Neuronal stem cell (in vitro differentiated cells): ENCODE data around the gene FAM20C.

Source experiments
- DNase-seq: peaks from one replicate; pipeline ENCODE4 v3.0.0-alpha.2; 2013; ENCODE audit warnings: low spot score
- H2AFZ ChIP-seq: one replicate; pipeline ENCODE4 v1.6.1; 2013; ENCODE audit warnings: mild to moderate bottlenecking, low read length, inconsistent platforms
- H2AK5ac ChIP-seq: 2 replicates; pipeline ENCODE4 v1.6.1; 2013; ENCODE audit warnings: low read depth, mild to moderate bottlenecking, inconsistent platforms, low read length, moderate library complexity, mixed read lengths
- H2BK120ac ChIP-seq: 2 replicates; pipeline ENCODE4 v1.6.1; 2013; ENCODE audit warnings: low read depth, mild to moderate bottlenecking, inconsistent platforms, low read length, moderate library complexity, mixed read lengths
- H2BK12ac ChIP-seq: one replicate; pipeline ENCODE4 v1.6.1; 2013; ENCODE audit warnings: low read length, inconsistent platforms
- H2BK15ac ChIP-seq: 2 replicates; pipeline ENCODE4 v1.6.1; 2013; ENCODE audit warnings: mild to moderate bottlenecking, low read length, inconsistent platforms, mixed read lengths
- H2BK5ac ChIP-seq: one replicate; pipeline ENCODE4 v1.6.1; 2013; ENCODE audit warnings: inconsistent platforms, mild to moderate bottlenecking, low read length, moderate library complexity
- H3K14ac ChIP-seq: one replicate; pipeline ENCODE4 v1.6.1; 2013; ENCODE audit warnings: low read length, inconsistent platforms
- H3K18ac ChIP-seq: 2 replicates; pipeline ENCODE4 v1.6.1; 2013; ENCODE audit warnings: low read length, inconsistent platforms
- H3K23ac ChIP-seq: 2 replicates; pipeline ENCODE4 v1.6.1; 2013; ENCODE audit warnings: low read depth, mild to moderate bottlenecking, mixed read lengths, low read length, inconsistent platforms; ENCODE audit not compliant: poor library complexity
- H3K27ac ChIP-seq: replicated peaks from 3 replicates; pipeline ENCODE4 v1.5.1; 2013; ENCODE audit warnings: low read length, inconsistent platforms
- H3K27me3 ChIP-seq, 3 experiments: 2 replicates each; pipeline ENCODE4 v1.6.1; 2013; ENCODE audit warnings: low read length in 3 of 3, mild to moderate bottlenecking in 2 of 3, inconsistent platforms in 1 of 3, low read depth in 1 of 3, mixed read lengths in 1 of 3, moderate library complexity in 1 of 3; ENCODE audit not compliant: control insufficient read depth in 3 of 3, insufficient read depth in 3 of 3
- H3K36me3 ChIP-seq, 2 donors: replicated peaks in 1 of 2; 2 replicates each; pipeline ENCODE4 v1.6.1; 2013; ENCODE audit warnings: low read length in 2 of 2; ENCODE audit not compliant: control insufficient read depth in 2 of 2, insufficient read depth in 2 of 2
- H3K4ac ChIP-seq: 2 replicates; pipeline ENCODE4 v1.6.1; 2013; ENCODE audit warnings: inconsistent platforms, mild to moderate bottlenecking, low read length, moderate library complexity
- H3K4me1 ChIP-seq, 2 donors: 1 replicate in 1 of 2; 2 replicates in 1 of 2; pipeline ENCODE4 v1.6.1; 2013; ENCODE audit warnings: low read length in 2 of 2, low read depth in 1 of 2; ENCODE audit not compliant: control insufficient read depth in 2 of 2, insufficient read depth in 1 of 2
- H3K4me2 ChIP-seq: one replicate; pipeline ENCODE4 v1.6.1; 2013; ENCODE audit warnings: mild to moderate bottlenecking, low read length, inconsistent platforms; ENCODE audit not compliant: insufficient read depth, poor library complexity, severe bottlenecking
- H3K4me3 ChIP-seq, 2 donors: 2 replicates each; pipeline ENCODE4 v1.5.1; 2013; ENCODE audit warnings: low read length in 2 of 2, mild to moderate bottlenecking in 2 of 2, inconsistent platforms in 1 of 2, moderate library complexity in 1 of 2
- H3K79me1 ChIP-seq: one replicate; pipeline ENCODE4 v1.6.1; 2013; ENCODE audit warnings: low read depth, mild to moderate bottlenecking, inconsistent platforms, low read length, moderate library complexity
- H3K9ac ChIP-seq: one replicate; pipeline ENCODE4 v1.6.1; 2013; ENCODE audit warnings: mild to moderate bottlenecking, low read depth, low read length, inconsistent platforms; ENCODE audit not compliant: poor library complexity
- H3K9me3 ChIP-seq, 2 donors: replicated peaks in 1 of 2; 2 replicates each; pipeline versions ENCODE3 to v1.6.1; 2013; ENCODE audit warnings: low read length in 2 of 2, mild to moderate bottlenecking in 2 of 2, inconsistent platforms in 1 of 2, low read depth in 1 of 2, mixed read lengths in 1 of 2, moderate library complexity in 1 of 2; ENCODE audit not compliant: control insufficient read depth in 2 of 2, insufficient read depth in 1 of 2
- H4K8ac ChIP-seq: one replicate; pipeline ENCODE4 v1.6.1; 2013; ENCODE audit warnings: low read depth, mild to moderate bottlenecking, inconsistent platforms, low read length, moderate library complexity
- H4K91ac ChIP-seq: one replicate; pipeline ENCODE4 v1.6.1; 2013; ENCODE audit warnings: low read length, low read depth, mild to moderate bottlenecking, inconsistent platforms; ENCODE audit not compliant: poor library complexity
- WGBS, 2 donors: extraction: QIAGEN DNeasy Blood & Tissue Kit; methylation state at CpG; one replicate each; pipeline ENCODE4 v1.1.7; 2013; ENCODE audit warnings: missing lambda C conversion rate in 2 of 2, mixed read lengths in 1 of 2; ENCODE audit not compliant: insufficient read length in 2 of 2, insufficient replicate concordance in 1 of 2; ENCODE audit errors: extremely low coverage in 2 of 2; 5-methylcytosine and 5-hydroxymethylcytosine counted together

Gene FAM20C

DNA sequence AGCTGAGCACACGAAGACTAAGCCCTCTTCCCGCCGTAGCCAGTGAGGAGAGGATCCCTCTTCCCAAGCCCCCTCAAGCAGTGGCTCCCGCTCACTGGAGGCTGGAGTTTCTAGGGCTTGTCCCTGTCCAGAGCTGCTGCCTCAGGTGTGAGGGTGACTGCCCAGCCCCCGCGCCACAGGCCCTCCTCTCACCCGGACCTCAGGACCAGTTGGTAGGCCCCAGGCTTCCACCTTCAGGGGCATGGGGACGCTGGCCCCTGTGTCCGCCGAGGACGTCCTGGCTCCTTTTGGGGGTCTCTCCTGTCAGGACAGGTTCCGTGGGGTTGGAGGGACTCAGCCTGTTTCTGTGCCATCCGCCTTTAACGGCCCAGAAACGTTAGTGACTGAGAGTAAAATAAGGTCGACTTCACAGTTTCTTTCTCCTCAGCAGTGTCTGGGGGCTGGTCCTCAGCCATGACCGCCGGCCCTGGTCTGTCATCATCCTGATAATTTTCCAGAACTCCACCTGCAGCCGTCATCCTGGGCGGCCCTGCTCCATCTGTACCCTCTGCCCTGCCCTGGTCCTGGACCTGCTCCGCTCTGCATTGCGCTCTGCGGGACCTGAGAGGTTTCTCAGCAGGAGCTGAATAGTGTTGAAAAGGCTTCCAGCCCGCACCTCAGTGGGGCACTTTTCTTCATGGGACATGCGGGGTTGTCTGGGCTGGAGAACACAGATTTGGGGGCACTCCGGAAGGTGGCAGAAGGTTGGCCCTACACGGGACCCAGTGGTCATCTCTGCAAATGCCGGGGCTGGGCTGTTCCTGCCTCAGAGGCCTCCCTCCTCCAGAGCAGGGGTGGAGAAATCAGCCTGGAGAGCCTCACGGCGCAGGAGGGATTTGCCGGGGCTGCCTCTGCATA is 36.0 kb upstream of the FAM20C start:
- Histone ChIP-seq H3K9me3 (no peaks in the 10 kb centered on the region), H3K4me1 (peaks cover 0 to 7% of the 10 kb centered on the region in 2 donors), H3K4ac (no peak overlapping the region), H2BK5ac (peak overlapping the region; percentile 84), H3K79me1 (no peaks in the 10 kb centered on the region), H2AK5ac (peak overlapping the region; percentile 47), H3K27ac (no peak overlapping the region), H3K36me3 (no peaks in the 10 kb centered on the region), H3K18ac (peak overlapping the region; percentile 71), H2BK120ac (no peak overlapping the region), H4K91ac (no peak overlapping the region), H3K4me2 (no peak overlapping the region), H3K14ac (no peak overlapping the region), H2AFZ (peak overlapping the region; percentile 31), H2BK12ac (no peak overlapping the region), H3K23ac (peak overlapping the region; percentile 44), H4K8ac (no peak overlapping the region), H3K27me3 (peaks cover 0 to 23% (median 0%) of the 10 kb centered on the region in 3 experiments), H2BK15ac (peak overlapping the region; percentile 59), H3K9ac (no peak overlapping the region), H3K4me3 (no peak overlapping the region)
- no peak for DNase-seq
- no CpG with 5 or more reads among the region's 31 CpGs for WGBS, 2 donors

DNA sequence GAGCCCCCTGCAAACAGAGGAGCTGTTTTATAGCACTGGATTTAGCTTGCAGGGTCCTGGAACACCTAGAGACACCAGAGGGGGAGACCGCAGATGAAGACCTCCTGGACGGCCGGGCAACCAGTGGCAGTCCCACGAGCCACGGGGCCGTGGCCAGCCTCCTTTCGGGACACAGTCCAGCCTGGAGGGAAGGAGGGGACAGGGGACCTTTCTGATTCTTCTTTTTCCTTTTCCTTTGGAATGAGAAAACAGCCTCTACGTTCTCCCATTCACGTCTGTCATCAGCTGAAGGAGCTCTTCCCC is 35.4 kb upstream of the FAM20C start:
- H2BK15ac ChIP-seq = peak overlapping the region; percentile 59
- no peak overlapping the region for H3K4me3 ChIP-seq
- no peak overlapping the region for H3K9ac ChIP-seq
- H3K36me3 ChIP-seq = no peaks in the 10 kb centered on the region
- no peak overlapping the region for H4K91ac ChIP-seq
- H3K14ac ChIP-seq = no peak overlapping the region
- no CpG with 5 or more reads among the region's 9 CpGs for WGBS, 2 donors
- H3K18ac ChIP-seq = peak overlapping the region; percentile 40
- peaks cover 0 to 7% of the 10 kb centered on the region in 2 donors for H3K4me1 ChIP-seq
- H2BK5ac ChIP-seq = peak overlapping the region; percentile 84
- H2BK120ac ChIP-seq = no peak overlapping the region
- DNase-seq = no peak
- peak overlapping the region; percentile 78 for H2BK12ac ChIP-seq
- no peak overlapping the region for H4K8ac ChIP-seq
- H2AFZ ChIP-seq = no peak overlapping the region
- no peak overlapping the region for H3K4ac ChIP-seq
- H3K27me3 ChIP-seq = peaks cover 0 to 23% (median 0%) of the 10 kb centered on the region in 3 experiments
- H3K9me3 ChIP-seq = no peaks in the 10 kb centered on the region
- no peak overlapping the region for H3K4me2 ChIP-seq
- no peak overlapping the region for H3K27ac ChIP-seq
- H3K79me1 ChIP-seq = no peaks in the 10 kb centered on the region
- peak overlapping the region; percentile 47 for H2AK5ac ChIP-seq
- H3K23ac ChIP-seq = no peak overlapping the region

DNA sequence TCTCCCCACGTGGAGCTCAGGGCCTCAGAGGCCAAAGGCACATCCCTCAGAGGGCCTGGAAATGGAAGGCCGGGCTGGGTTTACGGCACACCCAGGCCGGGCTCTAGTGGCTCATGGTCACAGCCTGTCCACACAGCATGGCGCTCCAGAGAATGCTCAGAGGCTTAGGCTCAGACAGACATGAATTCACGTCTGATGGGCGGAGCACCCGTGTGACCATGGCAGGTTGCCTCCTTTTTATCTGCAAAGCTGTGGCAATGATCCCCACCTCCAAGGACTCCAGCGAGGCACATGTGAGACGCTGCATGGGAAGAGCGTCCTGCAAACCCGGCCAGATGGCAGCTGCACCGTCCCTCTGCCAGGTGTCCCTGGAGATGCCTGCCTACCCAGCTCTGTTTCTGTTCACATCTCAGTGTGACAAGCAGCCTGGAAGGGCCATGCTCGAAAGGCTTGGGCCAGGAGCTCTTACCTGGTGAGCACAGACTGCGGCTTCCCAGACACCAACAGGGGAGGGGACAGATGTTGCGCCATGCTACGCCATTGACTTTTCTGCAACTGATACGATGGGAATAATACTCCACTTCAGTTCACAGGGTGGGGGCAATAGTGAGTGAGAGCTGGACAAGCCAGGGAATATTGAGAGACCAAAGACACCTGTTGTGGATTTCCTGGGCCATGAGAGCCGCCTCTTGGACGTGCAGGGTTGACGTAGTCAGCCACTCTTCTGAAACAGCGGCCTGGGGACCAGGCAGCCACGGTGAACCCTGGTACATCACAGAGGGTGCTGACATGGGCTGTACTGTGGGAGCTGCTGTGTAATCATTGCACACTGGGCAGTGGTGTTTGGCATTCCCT is 34.4 kb upstream of the FAM20C start:
- no peak overlapping the region for H4K91ac ChIP-seq
- H3K4ac ChIP-seq = no peak overlapping the region
- no peak overlapping the region for H2BK120ac ChIP-seq
- H3K9ac ChIP-seq = no peak overlapping the region
- no peak for DNase-seq
- peak overlapping the region; percentile 63 for H2AK5ac ChIP-seq
- H2BK5ac ChIP-seq = peak overlapping the region; percentile 76
- no peaks in the 10 kb centered on the region for H3K9me3 ChIP-seq
- peak overlapping the region; percentile 70 for H2BK15ac ChIP-seq
- peak overlapping the region; percentile 30 for H2BK12ac ChIP-seq
- peaks cover 0 to 23% (median 0%) of the 10 kb centered on the region in 3 experiments for H3K27me3 ChIP-seq
- H3K4me1 ChIP-seq = peaks cover 0 to 7% of the 10 kb centered on the region in 2 donors
- H3K23ac ChIP-seq = peak overlapping the region; percentile 44
- no peak overlapping the region for H4K8ac ChIP-seq
- H3K4me2 ChIP-seq = no peak overlapping the region
- H3K18ac ChIP-seq = no peak overlapping the region
- no peak overlapping the region for H3K14ac ChIP-seq
- no peak overlapping the region for H2AFZ ChIP-seq
- no peak overlapping the region for H3K27ac ChIP-seq
- no peak overlapping the region for H3K4me3 ChIP-seq
- no peaks in the 10 kb centered on the region for H3K36me3 ChIP-seq
- WGBS, 2 donors = no CpG with 5 or more reads among the region's 23 CpGs
- H3K79me1 ChIP-seq = no peaks in the 10 kb centered on the region

- no peak overlapping the region for H3K9ac ChIP-seq
- no peak overlapping the region for H2BK5ac ChIP-seq
- no peak for DNase-seq
- no peak overlapping the region for H2BK120ac ChIP-seq
- no peak overlapping the region for H3K14ac ChIP-seq
- no peaks in the 10 kb centered on the region for H3K36me3 ChIP-seq
- no peaks in the 10 kb centered on the region for H3K9me3 ChIP-seq
- H2AK5ac ChIP-seq = peak overlapping the region; percentile 63
- H3K4ac ChIP-seq = no peak overlapping the region
- H2BK12ac ChIP-seq = no peak overlapping the region
- peak overlapping the region; percentile 70 for H2BK15ac ChIP-seq
- no peak overlapping the region for H3K27ac ChIP-seq
- no CpG with 5 or more reads among the region's 13 CpGs for WGBS, 2 donors
- H3K79me1 ChIP-seq = no peaks in the 10 kb centered on the region
- peaks cover 0 to 24% (median 0%) of the 10 kb centered on the region in 3 experiments for H3K27me3 ChIP-seq
- peak overlapping the region; percentile 44 for H3K23ac ChIP-seq
- H3K4me1 ChIP-seq = peaks cover 0 to 7% of the 10 kb centered on the region in 2 donors
- no peak overlapping the region for H4K91ac ChIP-seq
- H3K4me3 ChIP-seq = no peak overlapping the region
- no peak overlapping the region for H3K18ac ChIP-seq
- H2AFZ ChIP-seq = no peak overlapping the region
- H3K4me2 ChIP-seq = no peak overlapping the region
- no peak overlapping the region for H4K8ac ChIP-seq
Measured at GRCh38 chr7:158771-159170, 33.6 kb upstream of the FAM20C start.
